GM23338 (cell line): ENCODE measurements around the gene L3MBTL4. TPM values are rescaled to one million over a fixed set of nuclear protein-coding genes. Genes with fewer than 3 reads are reported as not detected.

ENCODE experiments used
- ATAC-seq: fragments of 200-7000 bp; cut with Tn5 transposase; 3 replicates; pipeline ENCODE4 v1.9.1; 2020
- DNase-seq: peaks from one replicate; pipeline ENCODE4 v3.0.0-alpha.2; 2015; ENCODE audit warnings: low spot score
- H2AFZ ChIP-seq: fragments of 200-600 bp; sonication (generic); 2 replicates; pipeline ENCODE4 v1.8.0; 2016; ENCODE audit warnings: antibody characterized with exemption, mild to moderate bottlenecking, moderate library complexity
- H3F3A ChIP-seq: fragments of 200-600 bp; sonication (generic); replicated peaks from 2 replicates; pipeline ENCODE4 v1.8.0; 2017; ENCODE audit warnings: antibody characterized with exemption, mixed run types, low read depth
- H3K27ac ChIP-seq: fragments of 200-600 bp; sonication (generic); 2 replicates; pipeline ENCODE4 v1.6.1; 2016; ENCODE audit warnings: low read depth
- H3K27me3 ChIP-seq: fragments of 200-600 bp; sonication (generic); 2 replicates; pipeline ENCODE4 v1.8.0; 2016; ENCODE audit warnings: mild to moderate bottlenecking, mixed run types, moderate library complexity; ENCODE audit not compliant: insufficient read depth
- H3K36me3 ChIP-seq: fragments of 200-600 bp; sonication (generic); 2 replicates; pipeline ENCODE4 v1.8.0; 2016; ENCODE audit warnings: mild to moderate bottlenecking; ENCODE audit not compliant: insufficient read depth
- H3K4me1 ChIP-seq: fragments of 200-600 bp; sonication (generic); 2 replicates; pipeline ENCODE4 v1.8.0; 2016; ENCODE audit warnings: mild to moderate bottlenecking, moderate library complexity; ENCODE audit not compliant: insufficient read depth
- H3K4me2 ChIP-seq: fragments of 200-600 bp; sonication (generic); 2 replicates; pipeline ENCODE4 v1.7.1; 2017; ENCODE audit warnings: mixed run types
- H3K4me3 ChIP-seq: fragments of 200-600 bp; sonication (generic); 2 replicates; pipeline ENCODE4 v1.6.1; 2016; ENCODE audit warnings: mixed run types
- H3K79me2 ChIP-seq: fragments of 200-600 bp; sonication (generic); replicated peaks from 2 replicates; pipeline ENCODE4 v1.8.0; 2017; ENCODE audit warnings: mild to moderate bottlenecking; ENCODE audit not compliant: insufficient read depth
- H3K9me2 ChIP-seq: fragments of 200-600 bp; sonication (generic); 2 replicates; pipeline ENCODE4 v1.8.0; 2017; ENCODE audit not compliant: insufficient read depth
- H4K20me1 ChIP-seq: fragments of 200-600 bp; sonication (generic); replicated peaks from 2 replicates; pipeline ENCODE4 v1.8.0; 2017; ENCODE audit warnings: mild to moderate bottlenecking; ENCODE audit not compliant: insufficient read depth
- H3K27ac Mint-ChIP-seq: 2 replicates; pipeline ENCODE4 v1.8.0; 2020; ENCODE audit warnings: inconsistent platforms, mild to moderate bottlenecking, moderate library complexity, mixed read lengths
- H3K27me3 Mint-ChIP-seq: 3 replicates; pipeline ENCODE4 v1.8.0; 2022; ENCODE audit warnings: low read depth, mild to moderate bottlenecking, moderate library complexity, mixed read lengths, inconsistent platforms; ENCODE audit not compliant: insufficient read depth, poor library complexity
- H3K36me3 Mint-ChIP-seq: 3 replicates; pipeline ENCODE4 v1.8.0; 2021; ENCODE audit warnings: low read depth, mild to moderate bottlenecking, inconsistent platforms, moderate library complexity, mixed read lengths
- H3K4me1 Mint-ChIP-seq: 3 replicates; pipeline ENCODE4 v1.8.0; 2020; ENCODE audit warnings: mild to moderate bottlenecking, inconsistent platforms, mixed read lengths
- H3K4me3 Mint-ChIP-seq: 3 replicates; pipeline ENCODE4 v1.8.0; 2021; ENCODE audit warnings: moderate library complexity, mild to moderate bottlenecking, inconsistent platforms, mixed read lengths
- H3K9me3 Mint-ChIP-seq: 3 replicates; pipeline ENCODE4 v1.8.0; 2020; ENCODE audit warnings: moderate library complexity, mild to moderate bottlenecking, inconsistent platforms, mixed read lengths
- REST ChIP-seq: IDR thresholded peaks from one replicate; pipeline ENCODE4 v1.6.1; 2018; ENCODE audit warnings: antibody characterized with exemption; ENCODE audit not compliant: unreplicated experiment
- ZNF331 ChIP-seq: fragments of 250-450 bp; sonication (Bioruptor Pico); IDR thresholded peaks from 2 replicates; pipeline ENCODE4 v1.5.0; 2020; ENCODE audit warnings: low read depth, mild to moderate bottlenecking, moderate library complexity
- ZNF462 ChIP-seq: fragments of 250-450 bp; sonication (Bioruptor Pico); IDR thresholded peaks from 2 replicates; pipeline ENCODE4 v1.5.0; 2020; ENCODE audit warnings: mild to moderate bottlenecking, moderate library complexity
- polyA plus RNA-seq: library from polyadenylated mRNA; unstranded; fragments of >200 nt; fragmentation: Nextera tagmentation; extraction: Ambion mirVana; gene quantifications from 2 replicates; pipeline ENCODE4 v1.2.1, GENCODE V29; 2016
- total RNA-seq: library from RNA; depleted of rRNA; stranded (reverse); fragments of >200 nt; shearing (Covaris generic); gene quantifications from 2 replicates; pipeline ENCODE4 v1.2.3, GENCODE V29; 2014

Gene L3MBTL4
- total and polyA plus RNA-seq, 2 experiments from 2014 or later: 0.48 to 2.8 TPM

GRCh38 chr18:6286585-6286984, 128.1 kb downstream of the L3MBTL4 start (continued):
- no peak for TF ChIP-seq REST
- TF ChIP-seq ZNF462 (CRISPR knock-in tag): no peak

- Histone ChIP-seq H3K4me1 (peaks cover 9% of the 10 kb centered on the region; the same call in 1 of the 2 replicates), H3K4me2 (no peak overlapping the region), H3K27ac (no peak overlapping the region), H3K9me2 (no peaks in the 10 kb centered on the region), H3F3A (no peaks in the 10 kb centered on the region), H3K27me3 (no peaks in the 10 kb centered on the region), H2AFZ (no peak overlapping the region), H4K20me1 (no peaks in the 10 kb centered on the region), H3K36me3 (no peaks in the 10 kb centered on the region), H3K79me2 (no peaks in the 10 kb centered on the region), H3K4me3 (no peak overlapping the region)
- no peaks in the 10 kb centered on the region for H3K36me3 Mint-ChIP-seq
- DNase-seq (no peak), ATAC-seq (no peak)
- no peak overlapping the region for H3K27ac Mint-ChIP-seq
- peaks cover 7% of the 10 kb centered on the region for H3K4me1 Mint-ChIP-seq
- H3K9me3 Mint-ChIP-seq: no peaks in the 10 kb centered on the region
- H3K4me3 Mint-ChIP-seq: no peak overlapping the region
- peaks cover 7% of the 10 kb centered on the region for H3K27me3 Mint-ChIP-seq
- TF ChIP-seq ZNF331 (CRISPR knock-in tag) (no peak), REST (no peak)
Measured at GRCh38 chr18:6284761-6285160, 129.9 kb downstream of the L3MBTL4 start.
